Measurements from ENCODE around the gene PIP5K1C.
"Not testable (repeated sequence)": the region's sequence is repeated elsewhere in the genome, so short reads cannot be mapped to it uniquely, and the experiment has no call there.

PIP5K1C gene

GRCh38 chr19:3669947-3670795, 30.1 kb downstream of the PIP5K1C start:
- no peak overlapping the region for H3K4me3 ChIP-seq (ENCODE audit: low read depth, low read length)
- TF ChIP-seq CTCF (IDR thresholded peaks at IDR 0.05; ENCODE audit: borderline replicate concordance, insufficient read depth, low read depth, low read length) = no peak

GRCh38 chr19:3669082-3669946, 31.0 kb downstream of the PIP5K1C start:
- TF ChIP-seq CTCF (IDR thresholded peaks at IDR 0.05; ENCODE audit: borderline replicate concordance, insufficient read depth, low read depth, low read length) = no peak
- no peak overlapping the region for H3K4me3 ChIP-seq (ENCODE audit: low read depth, low read length)

DNA sequence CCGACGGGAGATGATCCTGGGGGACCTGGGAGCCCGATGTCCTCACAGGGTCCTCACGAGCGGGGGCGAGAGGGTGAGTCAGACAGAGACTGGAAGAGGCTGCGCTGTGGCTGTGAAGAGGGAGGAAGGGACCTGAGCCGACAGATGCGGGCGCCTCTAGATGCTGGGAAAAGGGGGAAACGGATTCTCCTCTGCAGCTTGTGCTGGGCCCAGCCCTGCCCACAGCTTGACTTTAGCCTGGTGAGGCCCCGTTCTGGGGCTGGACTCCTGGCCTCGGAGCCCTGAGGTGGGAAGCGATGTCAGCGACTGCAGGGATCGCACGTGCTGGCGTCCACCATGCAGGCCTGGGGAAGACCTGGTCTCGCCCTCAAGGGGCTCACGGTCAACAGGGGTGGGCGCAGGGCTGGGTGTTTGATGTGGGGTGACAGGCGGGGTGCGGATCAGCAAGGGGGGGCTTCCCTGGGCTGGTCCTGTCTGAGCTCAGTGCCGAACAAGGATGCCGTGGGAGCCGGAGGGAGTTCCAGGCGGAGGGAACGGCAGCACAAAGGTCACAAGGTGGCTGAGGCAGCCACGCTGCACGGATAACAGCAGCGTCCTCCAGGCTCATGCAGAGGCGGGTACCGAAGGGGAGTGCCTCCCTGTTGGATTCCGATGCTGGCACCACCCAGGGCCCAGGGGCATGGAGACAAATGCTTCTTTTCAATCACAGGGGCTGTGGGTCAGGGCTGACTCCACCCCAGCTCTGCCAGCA, 31.8 kb downstream of the PIP5K1C start:
- no peak for TF ChIP-seq CTCF (IDR thresholded peaks at IDR 0.05; ENCODE audit: borderline replicate concordance, insufficient read depth, low read depth, low read length)
- H3K4me3 ChIP-seq (ENCODE audit: low read depth, low read length) = no peak overlapping the region

DNA sequence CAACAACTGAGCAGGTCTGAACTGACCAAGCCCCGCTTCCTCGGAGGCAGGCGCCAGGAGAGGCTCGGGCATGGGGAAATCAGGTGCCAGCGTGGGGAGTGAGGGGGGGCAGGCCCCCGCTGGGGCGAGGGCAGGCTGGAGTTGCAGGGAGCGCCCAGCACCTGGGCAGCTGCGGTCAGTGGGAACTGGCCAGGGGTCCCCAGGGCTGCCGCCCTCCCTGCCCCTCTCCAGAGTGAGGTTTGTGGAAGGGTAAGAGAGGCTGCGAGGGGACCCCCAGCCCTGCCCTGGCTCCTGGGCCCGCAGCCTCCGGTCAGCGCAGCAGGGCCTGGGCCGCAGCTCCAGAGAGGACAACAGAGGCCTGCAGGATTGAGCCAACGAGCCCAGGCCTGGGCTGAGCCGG, 32.5 kb downstream of the PIP5K1C start:
- no peak for TF ChIP-seq CTCF (IDR thresholded peaks at IDR 0.05; ENCODE audit: borderline replicate concordance, insufficient read depth, low read depth, low read length)

DNA sequence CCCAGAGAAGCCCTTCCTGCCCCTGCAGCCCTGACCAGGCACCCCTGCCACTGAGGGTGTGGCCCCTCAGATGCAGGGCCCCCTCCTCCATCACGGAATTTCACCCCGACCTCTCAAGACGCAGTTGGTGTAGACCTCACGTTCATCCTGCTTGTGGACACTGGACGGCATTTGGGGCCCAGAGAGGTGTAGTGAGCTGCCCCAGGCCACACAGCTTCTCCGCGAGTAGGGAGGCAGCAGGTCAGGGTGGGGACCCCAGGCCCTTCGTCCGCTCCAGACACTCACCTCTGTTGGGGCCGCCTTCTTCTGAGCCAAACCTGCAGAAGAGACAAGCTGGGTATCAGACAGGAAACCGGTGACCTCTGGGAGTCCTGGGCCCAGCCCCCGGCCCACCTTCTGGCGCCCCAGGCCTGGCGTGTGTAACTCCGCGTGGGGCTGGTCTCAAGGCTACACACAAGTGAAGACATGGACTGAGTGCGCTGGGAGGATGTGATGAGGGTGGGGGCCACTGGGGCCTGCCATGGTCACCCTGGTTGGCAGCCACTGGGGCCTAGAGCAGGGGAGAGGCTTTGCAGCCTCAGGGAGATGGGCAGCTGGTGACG, 33.1 kb downstream of the PIP5K1C start:
- TF ChIP-seq CTCF (IDR thresholded peaks at IDR 0.05; ENCODE audit: borderline replicate concordance, insufficient read depth, low read depth, low read length) = no peak
- no peak overlapping the region for H3K4me3 ChIP-seq (ENCODE audit: low read depth, low read length)

More for the DNA sequence above, 32.5 kb downstream of the PIP5K1C start:
- no peak overlapping the region for H3K4me3 ChIP-seq (ENCODE audit: low read depth, low read length)

GRCh38 chr19:3666545-3666856, 33.8 kb downstream of the PIP5K1C start:
- H3K4me3 ChIP-seq (ENCODE audit: low read depth, low read length) = not testable (repeated sequence)

Measured in GM12875 (cell line).